C1 segment of cervical spinal cord (tissue), 14 donors: ENCODE results near the gene NFXL1.

Source experiments
- DNase-seq, 14 donors: peaks; one replicate each; lab custom pipeline; 2025; lab: John Stamatoyannopoulos, UW

NFXL1 gene

GRCh38 chr4:47891928-47892327 is 22.5 kb downstream of the NFXL1 start:
- DNase-seq = no peak

- no peak for DNase-seq
Measured at GRCh38 chr4:47882228-47882627, 32.2 kb downstream of the NFXL1 start.

GRCh38 chr4:47879458-47879857 is 34.9 kb downstream of the NFXL1 start:
- no peak for DNase-seq

- no peak for DNase-seq
Measured at GRCh38 chr4:47876784-47877546, 37.4 kb downstream of the NFXL1 start.

- DNase-seq = no peak
Measured at GRCh38 chr4:47876310-47876709, 38.1 kb downstream of the NFXL1 start.

GRCh38 chr4:47873877-47874541 is 40.4 kb downstream of the NFXL1 start:
- DNase-seq = no peak

- DNase-seq = no peak
Measured at GRCh38 chr4:47863486-47863885, 50.9 kb downstream of the NFXL1 start.

- no peak for DNase-seq
Measured at GRCh38 chr4:47862297-47862696, 52.1 kb downstream of the NFXL1 start.

GRCh38 chr4:47860305-47860704 is 54.1 kb downstream of the NFXL1 start:
- no peak for DNase-seq

- no peak for DNase-seq
Measured at GRCh38 chr4:47858006-47858405, 56.4 kb downstream of the NFXL1 start.

- DNase-seq = no peak
Measured at GRCh38 chr4:47856713-47857112, 57.7 kb downstream of the NFXL1 start.

- DNase-seq = no peak
Measured at GRCh38 chr4:47855350-47855749, 59.0 kb downstream of the NFXL1 start.

GRCh38 chr4:47852136-47852535 is 62.2 kb downstream of the NFXL1 start:
- no peak for DNase-seq

GRCh38 chr4:47849466-47849865 is 64.9 kb downstream of the NFXL1 start:
- no peak for DNase-seq

GRCh38 chr4:47848041-47848440 is 66.3 kb downstream of the NFXL1 start:
- DNase-seq = no peak

GRCh38 chr4:47842985-47843384 is 71.4 kb downstream of the NFXL1 start:
- DNase-seq = no peak

GRCh38 chr4:47840291-47840690 is 74.1 kb downstream of the NFXL1 start:
- DNase-seq = no peak

GRCh38 chr4:47839259-47839658 is 75.1 kb downstream of the NFXL1 start:
- no peak for DNase-seq

- no peak for DNase-seq
Measured at GRCh38 chr4:47838445-47838844, 75.9 kb downstream of the NFXL1 start.

GRCh38 chr4:47837908-47838294 is 76.5 kb downstream of the NFXL1 start, which contains the start of gene CORIN:
Gene CORIN (minus strand): TSS chr4:47838067. CDS start chr4:47837949, 118 bp downstream.
- DNase-seq = no peak

GRCh38 chr4:47837094-47837907 is 77.1 kb downstream of the NFXL1 start:
- DNase-seq = peak in 2 of 14 donors; percentile 7 to 9

- peak in 9 of 14 donors; percentile 18 to 56 (median 36) for DNase-seq
Measured at GRCh38 chr4:47836641-47837093, 77.7 kb downstream of the NFXL1 start.
